Naive B cell (primary cell): ENCODE measurements around the gene SEL1L. TPM values are rescaled to one million over a fixed set of nuclear protein-coding genes. Genes with fewer than 3 reads are reported as not detected.
A peak's percentile ranks its signal among the peaks of the same experiment; 100 is the strongest.
"Not testable (repeated sequence)": the region's sequence is repeated elsewhere in the genome, so short reads cannot be mapped to it uniquely, and the experiment has no call there.

ENCODE experiments used
- ATAC-seq, 2 donors: fragments of 150-1000 bp; cut with Tn5 transposase; 2 replicates each; pipeline ENCODE4 v1.10.0; 2021; ENCODE audit warnings: low read depth in 2 of 2, mild to moderate bottlenecking in 2 of 2, moderate library complexity in 2 of 2
- DNase-seq: peaks from one replicate; pipeline ENCODE4 v3.0.0; 2022
- H3K27ac Mint-ChIP-seq, 6 donors: one replicate each; pipeline ENCODE4 v1.8.0; 2020 to 2022; ENCODE audit warnings: mild to moderate bottlenecking in 6 of 6, mixed read lengths in 6 of 6, moderate library complexity in 5 of 6, inconsistent platforms in 2 of 6
- H3K27me3 Mint-ChIP-seq, 3 donors: one replicate each; pipeline ENCODE4 v1.8.0; 2021 to 2022; ENCODE audit warnings: mixed read lengths in 3 of 3, mild to moderate bottlenecking in 1 of 3
- H3K36me3 Mint-ChIP-seq, 2 donors: one replicate each; pipeline ENCODE4 v1.8.0; 2020 to 2022; ENCODE audit warnings: mixed read lengths in 2 of 2, inconsistent platforms in 1 of 2, mild to moderate bottlenecking in 1 of 2
- H3K4me1 Mint-ChIP-seq, 3 donors: one replicate each; pipeline ENCODE4 v1.8.0; 2020 to 2022; ENCODE audit warnings: mixed read lengths in 3 of 3, inconsistent platforms in 1 of 3, mild to moderate bottlenecking in 1 of 3, moderate library complexity in 1 of 3
- H3K4me3 Mint-ChIP-seq, 8 donors: one replicate each; pipeline ENCODE4 v1.8.0; 2020 to 2022; ENCODE audit warnings: mild to moderate bottlenecking in 8 of 8, mixed read lengths in 8 of 8, moderate library complexity in 8 of 8, inconsistent platforms in 2 of 8
- H3K9me3 Mint-ChIP-seq, 7 donors: one replicate each; pipeline ENCODE4 v1.8.0; 2020 to 2022; ENCODE audit warnings: mixed read lengths in 7 of 7, mild to moderate bottlenecking in 5 of 7, inconsistent platforms in 2 of 7, moderate library complexity in 1 of 7
- polyA plus RNA-seq, 6 donors: library from polyadenylated mRNA; unstranded; fragments of 300-500 nt; fragmentation: Illumina TruSeq; gene quantifications; one replicate each; pipeline ENCODE4 v1.2.3, GENCODE V29; 2021; ENCODE audit warnings: low read depth in 6 of 6

Gene SEL1L
- polyA plus RNA-seq, 6 donors from 2014 or later = 11.6 to 22.5 (median 15.5) TPM

GRCh38 chr14:81519200-81520011 lies 14.2 kb downstream of the SEL1L start:
- ATAC-seq (peak; percentile 86 to 88), DNase-seq (peak; percentile 12)
- H3K4me3 Mint-ChIP-seq = peak overlapping the region in 6 of 8 donors; percentile 4 to 69 (median 51)
- H3K4me1 Mint-ChIP-seq = peaks cover 14 to 18% (median 14%) of the 10 kb centered on the region in 3 donors
- no peaks in the 10 kb centered on the region for H3K27me3 Mint-ChIP-seq
- H3K9me3 Mint-ChIP-seq = no peaks in the 10 kb centered on the region
- peaks cover 23 to 25% of the 10 kb centered on the region in 2 donors for H3K36me3 Mint-ChIP-seq
- H3K27ac Mint-ChIP-seq = peak overlapping the region; percentile 75 to 89 (median 84)

DNA sequence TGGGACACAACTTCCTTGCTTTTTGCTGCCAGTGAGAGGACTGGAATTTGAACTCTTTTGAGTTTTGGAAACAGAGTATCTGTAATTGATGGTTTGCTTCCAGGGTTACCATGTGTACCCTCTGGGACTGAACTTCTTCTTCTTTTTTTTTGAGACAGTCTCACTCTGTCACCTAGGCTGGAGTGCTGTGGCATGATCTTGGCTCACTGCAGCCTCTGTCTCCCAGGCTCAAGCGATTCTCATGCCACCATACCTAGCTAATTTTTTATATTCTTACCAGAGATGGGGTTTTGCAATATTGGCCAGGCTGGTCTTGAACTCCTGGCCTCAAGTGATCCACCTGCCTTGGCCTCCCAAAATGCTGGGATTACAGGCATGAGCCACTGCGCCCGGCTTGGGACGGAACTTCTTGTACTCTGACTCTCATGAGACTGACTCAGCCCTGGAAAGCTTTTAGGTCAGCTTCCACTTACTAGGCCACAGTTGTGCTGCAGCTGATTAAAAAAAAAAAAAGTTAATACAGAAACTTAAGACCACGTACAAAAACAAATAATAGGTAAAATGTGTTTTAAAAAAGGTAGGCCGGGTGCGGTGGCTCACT lies 15.8 kb downstream of the SEL1L start:
- no peak for DNase-seq
- ATAC-seq = no peak
- Mint-ChIP-seq H3K9me3 (no peaks in the 10 kb centered on the region), H3K27me3 (no peaks in the 10 kb centered on the region), H3K4me1 (peaks cover 12 to 20% (median 14%) of the 10 kb centered on the region in 3 donors), H3K4me3 (no peak overlapping the region), H3K36me3 (peaks cover 23 to 33% of the 10 kb centered on the region in 2 donors), H3K27ac (no peak overlapping the region)

DNA sequence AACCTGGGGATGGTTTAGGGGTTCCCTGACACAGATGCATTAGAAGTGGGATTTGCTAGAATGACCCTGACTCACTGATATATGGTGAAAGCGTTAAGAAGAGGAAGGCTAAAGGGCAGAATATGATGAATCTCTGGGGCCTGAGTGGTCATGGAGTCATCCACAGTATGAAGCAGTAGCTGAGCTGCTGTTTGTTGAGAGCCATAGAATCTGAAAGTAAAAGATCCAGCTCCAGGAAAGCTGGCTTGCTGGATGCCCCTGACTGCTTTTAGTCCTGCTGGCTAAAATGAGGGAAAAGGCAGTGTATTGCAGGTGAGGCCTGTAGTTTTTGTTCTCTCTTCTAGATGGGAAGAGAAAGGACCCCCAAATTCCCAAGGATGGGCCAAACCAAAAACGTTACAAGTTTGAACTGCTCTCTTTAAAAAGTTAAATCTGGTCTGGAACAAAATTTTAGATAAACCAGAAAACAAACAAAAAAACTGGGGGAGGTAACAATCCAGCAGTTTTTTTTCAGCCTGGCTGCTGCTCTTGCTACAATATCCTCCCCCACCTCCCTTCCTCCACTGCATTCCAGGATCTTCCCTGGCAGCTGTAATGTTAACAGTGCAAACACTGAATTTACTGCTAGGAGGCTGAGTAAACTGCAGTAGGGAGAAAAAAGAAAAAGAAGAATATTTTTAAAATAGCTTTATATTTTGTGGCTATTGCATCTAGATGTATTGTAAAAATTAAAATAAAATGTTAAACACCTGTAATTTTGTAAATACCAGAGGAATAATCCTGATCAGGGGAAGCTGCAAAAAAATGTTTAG lies 16.5 kb downstream of the SEL1L start:
- DNase-seq (no peak), ATAC-seq (no peak)
- Mint-ChIP-seq H3K4me3 (no peak overlapping the region), H3K4me1 (peaks cover 12 to 20% (median 14%) of the 10 kb centered on the region in 3 donors), H3K27me3 (no peaks in the 10 kb centered on the region), H3K27ac (no peak overlapping the region), H3K36me3 (peaks cover 18 to 31% of the 10 kb centered on the region in 2 donors), H3K9me3 (no peaks in the 10 kb centered on the region)

- peaks cover 18 to 29% of the 10 kb centered on the region in 2 donors for H3K36me3 Mint-ChIP-seq
- not testable (repeated sequence) for H3K27me3 Mint-ChIP-seq, ATAC-seq, H3K27ac Mint-ChIP-seq, H3K4me3 Mint-ChIP-seq, DNase-seq, H3K9me3 Mint-ChIP-seq
- H3K4me1 Mint-ChIP-seq = peaks cover 12 to 20% (median 14%) of the 10 kb centered on the region in 3 donors
Measured at GRCh38 chr14:81515927-81516326, 17.7 kb downstream of the SEL1L start.

DNA sequence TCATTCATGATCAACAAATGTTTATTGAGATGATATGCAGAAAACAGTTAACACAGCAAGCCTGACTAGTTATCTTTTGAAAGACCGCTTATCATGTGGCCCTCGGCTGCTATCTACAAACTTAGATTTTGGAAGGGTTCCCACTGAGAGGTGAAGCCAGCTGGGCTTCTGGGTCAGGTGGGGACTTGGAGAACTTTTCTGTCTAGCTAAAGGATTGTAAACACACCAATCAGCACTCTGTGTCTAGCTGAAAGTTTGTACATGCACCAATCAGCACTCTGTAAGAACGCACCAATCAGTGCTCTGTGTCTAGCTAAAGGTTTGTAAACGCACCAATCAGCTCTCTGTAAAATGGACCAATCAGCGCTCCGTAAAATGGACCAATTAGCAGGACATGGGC lies 20.8 kb downstream of the SEL1L start:
- not testable (repeated sequence) for ATAC-seq
- H3K36me3 Mint-ChIP-seq = peaks cover 18 to 19% of the 10 kb centered on the region in 2 donors

GRCh38 chr14:81511111-81511904 lies 22.3 kb downstream of the SEL1L start:
- Mint-ChIP-seq H3K4me1 (peaks cover 10 to 18% (median 13%) of the 10 kb centered on the region in 3 donors), H3K36me3 (peaks cover 21 to 28% of the 10 kb centered on the region in 2 donors), H3K4me3 (no peak overlapping the region), H3K9me3 (no peaks in the 10 kb centered on the region), H3K27me3 (no peaks in the 10 kb centered on the region), H3K27ac (peak overlapping the region in 1 of 6 donors; percentile 51)
- ATAC-seq (no peak), DNase-seq (no peak)

More for the DNA sequence above, 20.8 kb downstream of the SEL1L start:
- not testable (repeated sequence) for H3K9me3 Mint-ChIP-seq, DNase-seq, H3K27ac Mint-ChIP-seq, H3K27me3 Mint-ChIP-seq, H3K4me1 Mint-ChIP-seq, H3K4me3 Mint-ChIP-seq

GRCh38 chr14:81509838-81510452 lies 23.7 kb downstream of the SEL1L start:
- no peaks in the 10 kb centered on the region for H3K27me3 Mint-ChIP-seq
- H3K4me1 Mint-ChIP-seq = peaks cover 10 to 18% (median 13%) of the 10 kb centered on the region in 3 donors
- peaks cover 21 to 22% of the 10 kb centered on the region in 2 donors for H3K36me3 Mint-ChIP-seq
- H3K4me3 Mint-ChIP-seq = no peak overlapping the region
- peak overlapping the region in 5 of 6 donors; percentile 3 to 89 (median 27) for H3K27ac Mint-ChIP-seq
- ATAC-seq (no peak), DNase-seq (no peak)
- no peaks in the 10 kb centered on the region for H3K9me3 Mint-ChIP-seq

DNA sequence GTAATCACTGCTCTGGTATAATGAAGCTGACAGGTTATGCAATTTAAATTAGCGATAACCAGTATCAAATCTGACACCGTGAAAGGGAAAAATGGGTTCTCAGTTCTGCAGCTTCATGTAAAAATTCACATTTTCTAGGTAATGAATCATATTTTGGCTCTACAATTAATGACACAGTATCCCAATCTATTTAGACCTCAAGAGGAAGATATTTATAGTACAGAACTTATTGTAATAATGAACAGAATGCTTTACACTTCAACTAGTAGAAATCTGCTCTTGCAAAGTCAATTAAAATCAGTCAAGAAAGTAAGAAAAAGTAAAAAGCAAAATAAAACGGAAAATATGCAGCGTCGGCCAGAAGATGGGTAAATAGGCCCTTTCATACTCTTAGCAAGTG lies 24.3 kb downstream of the SEL1L start:
- peaks cover 19% of the 10 kb centered on the region in 2 donors for H3K36me3 Mint-ChIP-seq
- H3K9me3 Mint-ChIP-seq = no peaks in the 10 kb centered on the region
- H3K27me3 Mint-ChIP-seq = no peaks in the 10 kb centered on the region
- peaks cover 10 to 18% (median 13%) of the 10 kb centered on the region in 3 donors for H3K4me1 Mint-ChIP-seq
- no peak for ATAC-seq
- H3K27ac Mint-ChIP-seq = peak overlapping the region in 4 of 6 donors; percentile 2 to 31 (median 12)
- DNase-seq = no peak
- H3K4me3 Mint-ChIP-seq = no peak overlapping the region

- peak overlapping the region in 1 of 8 donors; percentile 42 for H3K4me3 Mint-ChIP-seq
- ATAC-seq (no peak), DNase-seq (no peak)
- H3K27me3 Mint-ChIP-seq = no peaks in the 10 kb centered on the region
- peaks cover 10 to 24% of the 10 kb centered on the region in 2 donors for H3K36me3 Mint-ChIP-seq
- H3K4me1 Mint-ChIP-seq = peaks cover 7 to 15% (median 13%) of the 10 kb centered on the region in 3 donors
- no peaks in the 10 kb centered on the region for H3K9me3 Mint-ChIP-seq
- H3K27ac Mint-ChIP-seq = no peak overlapping the region
Measured at GRCh38 chr14:81506487-81506886, 27.2 kb downstream of the SEL1L start.

- Mint-ChIP-seq H3K4me3 (no peak overlapping the region), H3K9me3 (no peaks in the 10 kb centered on the region), H3K27me3 (no peaks in the 10 kb centered on the region), H3K27ac (no peak overlapping the region), H3K36me3 (peaks cover 19 to 29% of the 10 kb centered on the region in 2 donors), H3K4me1 (peaks cover 4 to 15% (median 8%) of the 10 kb centered on the region in 3 donors)
- no peak for ATAC-seq
- no peak for DNase-seq
Measured at GRCh38 chr14:81504864-81505263, 28.8 kb downstream of the SEL1L start.

DNA sequence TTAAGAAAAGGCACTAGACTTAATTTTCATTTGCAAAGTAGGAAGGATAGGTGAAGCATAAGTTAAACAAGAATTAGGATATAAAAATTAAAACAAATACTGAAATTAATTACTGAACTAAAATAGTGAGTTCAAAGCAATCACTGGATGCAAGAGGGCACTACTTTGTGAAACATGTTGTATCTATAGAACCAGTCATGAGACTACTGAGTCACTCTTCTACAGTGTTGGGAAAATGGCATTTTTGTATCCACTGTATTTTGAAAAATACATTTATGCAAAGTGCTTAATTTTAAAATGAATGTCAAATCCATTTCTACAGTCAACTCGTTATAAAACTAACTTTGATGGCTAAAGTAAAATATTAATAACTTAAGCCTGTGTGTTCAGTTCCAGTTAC lies 47.9 kb downstream of the SEL1L start:
- Mint-ChIP-seq H3K9me3 (no peaks in the 10 kb centered on the region), H3K27me3 (no peaks in the 10 kb centered on the region), H3K27ac (no peak overlapping the region), H3K36me3 (peaks cover 13 to 32% of the 10 kb centered on the region in 2 donors), H3K4me3 (no peak overlapping the region), H3K4me1 (no peaks in the 10 kb centered on the region)
- no peak for DNase-seq
- no peak for ATAC-seq

GRCh38 chr14:81485372-81485771 lies 48.3 kb downstream of the SEL1L start:
- H3K36me3 Mint-ChIP-seq = peaks cover 12 to 33% of the 10 kb centered on the region in 2 donors
- no peaks in the 10 kb centered on the region for H3K4me1 Mint-ChIP-seq
- DNase-seq (no peak), ATAC-seq (no peak)
- peak overlapping the region in 1 of 6 donors; percentile 63 for H3K27ac Mint-ChIP-seq
- H3K27me3 Mint-ChIP-seq = no peaks in the 10 kb centered on the region
- no peak overlapping the region for H3K4me3 Mint-ChIP-seq
- no peaks in the 10 kb centered on the region for H3K9me3 Mint-ChIP-seq
